Neuronal stem cell (in vitro differentiated cells): ENCODE measurements around the gene MBOAT1.

Experiments used
- DNase-seq: peaks from one replicate; pipeline ENCODE4 v3.0.0-alpha.2; 2013; ENCODE audit warnings: low spot score
- H2AFZ ChIP-seq: one replicate; pipeline ENCODE4 v1.6.1; 2013; ENCODE audit warnings: mild to moderate bottlenecking, low read length, inconsistent platforms
- H2AK5ac ChIP-seq: 2 replicates; pipeline ENCODE4 v1.6.1; 2013; ENCODE audit warnings: low read depth, mild to moderate bottlenecking, inconsistent platforms, low read length, moderate library complexity, mixed read lengths
- H2BK120ac ChIP-seq: 2 replicates; pipeline ENCODE4 v1.6.1; 2013; ENCODE audit warnings: low read depth, mild to moderate bottlenecking, inconsistent platforms, low read length, moderate library complexity, mixed read lengths
- H2BK12ac ChIP-seq: one replicate; pipeline ENCODE4 v1.6.1; 2013; ENCODE audit warnings: low read length, inconsistent platforms
- H2BK15ac ChIP-seq: 2 replicates; pipeline ENCODE4 v1.6.1; 2013; ENCODE audit warnings: mild to moderate bottlenecking, low read length, inconsistent platforms, mixed read lengths
- H2BK5ac ChIP-seq: one replicate; pipeline ENCODE4 v1.6.1; 2013; ENCODE audit warnings: inconsistent platforms, mild to moderate bottlenecking, low read length, moderate library complexity
- H3K14ac ChIP-seq: one replicate; pipeline ENCODE4 v1.6.1; 2013; ENCODE audit warnings: low read length, inconsistent platforms
- H3K18ac ChIP-seq: 2 replicates; pipeline ENCODE4 v1.6.1; 2013; ENCODE audit warnings: low read length, inconsistent platforms
- H3K23ac ChIP-seq: 2 replicates; pipeline ENCODE4 v1.6.1; 2013; ENCODE audit warnings: low read depth, mild to moderate bottlenecking, mixed read lengths, low read length, inconsistent platforms; ENCODE audit not compliant: poor library complexity
- H3K27ac ChIP-seq: replicated peaks from 3 replicates; pipeline ENCODE4 v1.5.1; 2013; ENCODE audit warnings: low read length, inconsistent platforms
- H3K27me3 ChIP-seq, 3 experiments: 2 replicates each; pipeline ENCODE4 v1.6.1; 2013; ENCODE audit warnings: low read length in 3 of 3, mild to moderate bottlenecking in 2 of 3, inconsistent platforms in 1 of 3, low read depth in 1 of 3, mixed read lengths in 1 of 3, moderate library complexity in 1 of 3; ENCODE audit not compliant: control insufficient read depth in 3 of 3, insufficient read depth in 3 of 3
- H3K36me3 ChIP-seq, 2 donors: replicated peaks in 1 of 2; 2 replicates each; pipeline ENCODE4 v1.6.1; 2013; ENCODE audit warnings: low read length in 2 of 2; ENCODE audit not compliant: control insufficient read depth in 2 of 2, insufficient read depth in 2 of 2
- H3K4ac ChIP-seq: 2 replicates; pipeline ENCODE4 v1.6.1; 2013; ENCODE audit warnings: inconsistent platforms, mild to moderate bottlenecking, low read length, moderate library complexity
- H3K4me1 ChIP-seq, 2 donors: 1 replicate in 1 of 2; 2 replicates in 1 of 2; pipeline ENCODE4 v1.6.1; 2013; ENCODE audit warnings: low read length in 2 of 2, low read depth in 1 of 2; ENCODE audit not compliant: control insufficient read depth in 2 of 2, insufficient read depth in 1 of 2
- H3K4me2 ChIP-seq: one replicate; pipeline ENCODE4 v1.6.1; 2013; ENCODE audit warnings: mild to moderate bottlenecking, low read length, inconsistent platforms; ENCODE audit not compliant: insufficient read depth, poor library complexity, severe bottlenecking
- H3K4me3 ChIP-seq, 2 donors: 2 replicates each; pipeline ENCODE4 v1.5.1; 2013; ENCODE audit warnings: low read length in 2 of 2, mild to moderate bottlenecking in 2 of 2, inconsistent platforms in 1 of 2, moderate library complexity in 1 of 2
- H3K79me1 ChIP-seq: one replicate; pipeline ENCODE4 v1.6.1; 2013; ENCODE audit warnings: low read depth, mild to moderate bottlenecking, inconsistent platforms, low read length, moderate library complexity
- H3K9ac ChIP-seq: one replicate; pipeline ENCODE4 v1.6.1; 2013; ENCODE audit warnings: mild to moderate bottlenecking, low read depth, low read length, inconsistent platforms; ENCODE audit not compliant: poor library complexity
- H3K9me3 ChIP-seq, 2 donors: replicated peaks in 1 of 2; 2 replicates each; pipeline versions ENCODE3 to v1.6.1; 2013; ENCODE audit warnings: low read length in 2 of 2, mild to moderate bottlenecking in 2 of 2, inconsistent platforms in 1 of 2, low read depth in 1 of 2, mixed read lengths in 1 of 2, moderate library complexity in 1 of 2; ENCODE audit not compliant: control insufficient read depth in 2 of 2, insufficient read depth in 1 of 2
- H4K8ac ChIP-seq: one replicate; pipeline ENCODE4 v1.6.1; 2013; ENCODE audit warnings: low read depth, mild to moderate bottlenecking, inconsistent platforms, low read length, moderate library complexity
- H4K91ac ChIP-seq: one replicate; pipeline ENCODE4 v1.6.1; 2013; ENCODE audit warnings: low read length, low read depth, mild to moderate bottlenecking, inconsistent platforms; ENCODE audit not compliant: poor library complexity
- WGBS, 2 donors: extraction: QIAGEN DNeasy Blood & Tissue Kit; methylation state at CpG; one replicate each; pipeline ENCODE4 v1.1.7; 2013; ENCODE audit warnings: missing lambda C conversion rate in 2 of 2, mixed read lengths in 1 of 2; ENCODE audit not compliant: insufficient read length in 2 of 2, insufficient replicate concordance in 1 of 2; ENCODE audit errors: extremely low coverage in 2 of 2; 5-methylcytosine and 5-hydroxymethylcytosine counted together

The MBOAT1 gene

DNA sequence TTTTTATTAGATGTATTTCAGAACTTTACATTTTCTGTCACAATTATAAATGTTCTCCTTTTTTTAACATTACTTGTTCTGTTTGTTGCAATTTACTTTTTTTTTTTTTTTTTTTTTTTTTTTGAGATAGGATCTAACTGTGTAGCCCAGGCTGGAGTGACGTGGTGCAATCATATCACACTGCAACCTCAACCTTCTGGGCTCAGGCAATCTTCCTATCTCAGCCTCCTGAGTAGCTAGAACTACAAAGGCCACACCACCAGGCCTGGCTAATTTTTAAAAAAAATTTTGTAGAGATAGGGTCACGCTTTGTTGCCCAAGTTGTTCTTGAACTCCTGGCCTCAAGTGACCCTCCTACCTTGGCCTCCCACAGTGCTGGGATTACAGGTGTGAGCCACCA, 15.1 kb upstream of the MBOAT1 start:
- Histone ChIP-seq H3K23ac (no peak overlapping the region), H2AK5ac (no peak overlapping the region), H3K4ac (no peak overlapping the region), H3K14ac (no peak overlapping the region), H3K4me2 (no peak overlapping the region), H2BK5ac (no peak overlapping the region), H3K9me3 (no peaks in the 10 kb centered on the region), H3K4me1 (peaks cover 0 to 3% of the 10 kb centered on the region in 2 donors), H3K27me3 (no peaks in the 10 kb centered on the region), H3K36me3 (no peaks in the 10 kb centered on the region), H3K9ac (no peak overlapping the region), H2BK15ac (no peak overlapping the region), H3K4me3 (no peak overlapping the region), H2BK120ac (no peak overlapping the region), H3K18ac (no peak overlapping the region), H2AFZ (no peak overlapping the region), H2BK12ac (no peak overlapping the region), H3K79me1 (no peaks in the 10 kb centered on the region), H3K27ac (no peak overlapping the region), H4K91ac (no peak overlapping the region), H4K8ac (no peak overlapping the region)
- WGBS, 2 donors: no CpG with 5 or more reads among the region's 2 CpGs
- DNase-seq: no peak

DNA sequence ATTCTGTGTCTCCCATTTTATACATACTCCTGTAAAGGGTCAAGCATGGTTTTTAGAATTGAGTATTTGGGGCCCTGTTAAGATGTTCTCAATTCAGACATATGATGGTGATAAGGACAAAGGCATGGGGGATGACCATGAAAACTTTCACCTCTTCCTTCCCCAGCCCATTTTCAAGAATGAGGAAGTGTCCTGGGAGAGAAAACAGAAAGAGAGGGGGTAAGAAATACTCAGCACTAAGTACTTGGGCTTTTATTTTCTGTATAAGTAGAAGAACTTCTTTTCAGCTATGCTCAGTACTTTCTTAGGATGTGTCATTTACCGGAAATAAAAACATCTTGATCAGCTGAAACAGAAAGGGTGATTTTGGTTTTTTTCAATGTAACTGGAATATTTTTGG, 10.9 kb upstream of the MBOAT1 start:
- peaks cover 0 to 3% of the 10 kb centered on the region in 2 donors for H3K4me1 ChIP-seq
- H3K79me1 ChIP-seq: no peaks in the 10 kb centered on the region
- no peak overlapping the region for H3K14ac ChIP-seq
- no peak overlapping the region for H3K27ac ChIP-seq
- no peak overlapping the region for H3K9ac ChIP-seq
- H3K18ac ChIP-seq: no peak overlapping the region
- no peaks in the 10 kb centered on the region for H3K9me3 ChIP-seq
- H3K4me3 ChIP-seq: no peak overlapping the region
- WGBS, 2 donors: no CpG with 5 or more reads among the region's 1 CpG
- no peak overlapping the region for H3K4ac ChIP-seq
- no peak overlapping the region for H2BK15ac ChIP-seq
- no peak for DNase-seq
- no peaks in the 10 kb centered on the region for H3K27me3 ChIP-seq
- H4K8ac ChIP-seq: no peak overlapping the region
- no peak overlapping the region for H2BK12ac ChIP-seq
- H2BK120ac ChIP-seq: no peak overlapping the region
- no peak overlapping the region for H4K91ac ChIP-seq
- H3K23ac ChIP-seq: no peak overlapping the region
- peak overlapping the region; percentile 15 for H2AFZ ChIP-seq
- no peak overlapping the region for H3K4me2 ChIP-seq
- no peak overlapping the region for H2AK5ac ChIP-seq
- no peak overlapping the region for H2BK5ac ChIP-seq
- no peaks in the 10 kb centered on the region for H3K36me3 ChIP-seq

DNA sequence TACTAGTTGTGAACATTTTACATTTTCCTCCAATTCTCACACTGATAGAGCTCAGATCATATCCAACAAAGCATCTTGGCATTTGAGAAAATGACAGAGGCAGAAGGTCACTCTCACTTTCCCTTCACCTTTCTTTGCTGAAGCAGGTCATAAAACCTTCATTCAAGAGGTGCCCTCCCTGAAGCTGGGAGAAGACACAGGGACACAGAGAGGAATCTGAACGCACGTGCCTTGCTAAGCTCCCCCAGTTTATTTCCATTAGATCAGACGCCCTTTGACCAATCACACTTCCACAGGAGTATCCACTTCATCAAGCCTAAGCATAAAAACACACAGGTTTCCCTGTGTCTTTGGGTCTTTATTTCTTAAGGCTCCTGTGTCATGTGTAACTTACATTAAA, 9.2 kb upstream of the MBOAT1 start:
- no peaks in the 10 kb centered on the region for H3K27me3 ChIP-seq
- no peak overlapping the region for H4K91ac ChIP-seq
- no peaks in the 10 kb centered on the region for H3K36me3 ChIP-seq
- H2BK12ac ChIP-seq: no peak overlapping the region
- no peak overlapping the region for H3K4me2 ChIP-seq
- H2AK5ac ChIP-seq: no peak overlapping the region
- H2BK15ac ChIP-seq: no peak overlapping the region
- no peak overlapping the region for H3K4me3 ChIP-seq
- H3K79me1 ChIP-seq: no peaks in the 10 kb centered on the region
- H2AFZ ChIP-seq: peak overlapping the region; percentile 19
- no peak overlapping the region for H2BK5ac ChIP-seq
- peaks cover 0 to 10% of the 10 kb centered on the region in 2 donors for H3K4me1 ChIP-seq
- H3K14ac ChIP-seq: no peak overlapping the region
- H3K18ac ChIP-seq: no peak overlapping the region
- no peak for DNase-seq
- WGBS, 2 donors: no CpG with 5 or more reads among the region's 3 CpGs
- no peak overlapping the region for H3K9ac ChIP-seq
- H3K9me3 ChIP-seq: no peaks in the 10 kb centered on the region
- H3K27ac ChIP-seq: no peak overlapping the region
- H2BK120ac ChIP-seq: no peak overlapping the region
- H3K23ac ChIP-seq: no peak overlapping the region
- H4K8ac ChIP-seq: no peak overlapping the region
- H3K4ac ChIP-seq: no peak overlapping the region

- Histone ChIP-seq H4K91ac (no peak overlapping the region), H3K14ac (no peak overlapping the region), H4K8ac (no peak overlapping the region), H2BK5ac (no peak overlapping the region), H3K4me3 (no peak overlapping the region), H2BK15ac (no peak overlapping the region), H2AFZ (no peak overlapping the region), H3K36me3 (no peaks in the 10 kb centered on the region), H3K4me1 (peaks cover 0 to 10% of the 10 kb centered on the region in 2 donors), H3K27me3 (no peaks in the 10 kb centered on the region), H3K4me2 (no peak overlapping the region), H3K9ac (no peak overlapping the region), H3K23ac (no peak overlapping the region), H3K79me1 (no peaks in the 10 kb centered on the region), H3K9me3 (no peaks in the 10 kb centered on the region), H3K27ac (no peak overlapping the region), H3K18ac (no peak overlapping the region), H2AK5ac (no peak overlapping the region), H3K4ac (no peak overlapping the region), H2BK12ac (no peak overlapping the region), H2BK120ac (no peak overlapping the region)
- DNase-seq: no peak
- WGBS, 2 donors: no CpG with 5 or more reads among the region's 3 CpGs
Measured at GRCh38 chr6:20220359-20220758, 8.1 kb upstream of the MBOAT1 start.
